Posterior vena cava (tissue), 2 donors: ENCODE data around the gene P2RX6. TPM values are rescaled to one million over a fixed set of nuclear protein-coding genes. Genes with fewer than 3 reads are reported as not detected.
"Not testable (repeated sequence)": the region's sequence is repeated elsewhere in the genome, so short reads cannot be mapped to it uniquely, and the experiment has no call there.

ENCODE experiments used
- DNase-seq: peaks from one replicate; pipeline ENCODE4 v3.0.0-alpha.2; 2020; ENCODE audit warnings: low spot score
- intact Hi-C, 2 donors: fragments of 100-400 bp; cut with DNase I; formaldehyde crosslinking; loops; one replicate each; pipeline versions ENCODE4 v1.14.1 to v1.14.2; 2022 to 2023
- long read RNA-seq, 2 donors: library from polyadenylated mRNA; unstranded; transcript quantifications; one replicate each; pipeline ENCODE4 v2.0.0, GENCODE V29; 2020 to 2021
- total RNA-seq, 2 donors: library from RNA; stranded (reverse); fragmentation: NEBNext Ultra II Directional; extraction: Animal tissue kit (Norgen Biotek cat#: 25700); gene quantifications; one replicate each; pipeline ENCODE4 v1.2.1, GENCODE V29; 2021
- donor health status: DM: yes; HTN: yes; CAD: no.
- donor health status: DM: yes; HTN: yes; CAD: no.

The P2RX6 gene
- 1 to 10 TPM in 1 of 2 donors, under 1 TPM in 1; 0.19 to 1.0 TPM for total RNA-seq
- long read RNA-seq, donor 1, partial matches to known transcripts, result 0 of 2 reads
- long read RNA-seq, donor 1, other reads (novel, unspliced or antisense), result 2 of 2 reads
- long read RNA-seq, donor 2, result 0 reads

GRCh38 chr22:21014726-21015465 lies at the start of gene P2RX6:
P2RX6 (plus strand) TSS chr22:21015165; CDS start chr22:21015175, 10 bp downstream.
- DNase-seq, result peak; percentile 79
- intact Hi-C loops, result no loop called here

- DNase-seq, result no peak
- intact Hi-C loops, result loop anchor here in 1 of 2 donors (2.0 kb wide), 2 partner anchors 17 to 33 kb away; no protein-coding TSS in a partner anchor
Observed at GRCh38 chr22:20965888-20966855, 48.8 kb upstream of the P2RX6 start.

GRCh38 chr22:20966883-20967696 lies 47.9 kb upstream of the P2RX6 start, which contains the start of gene AIFM3:
AIFM3 (plus strand) TSS chr22:20967255; CDS start chr22:20967945, 690 bp downstream.
- intact Hi-C loops, result no loop called here
- no peak for DNase-seq

GRCh38 chr22:20967697-20968211 lies 47.2 kb upstream of the P2RX6 start:
- DNase-seq, result no peak
- intact Hi-C loops, result no loop called here

- DNase-seq, result no peak
- intact Hi-C loops, result no loop called here
Observed at GRCh38 chr22:20968281-20968977, 46.5 kb upstream of the P2RX6 start.

GRCh38 chr22:20970939-20971657 lies 43.9 kb upstream of the P2RX6 start:
- intact Hi-C loops, result no loop called here
- DNase-seq, result no peak

GRCh38 chr22:20972014-20972694 lies 42.8 kb upstream of the P2RX6 start:
- DNase-seq, intact Hi-C loops: not testable (repeated sequence)

- no peak for DNase-seq
- intact Hi-C loops, result no loop called here
Observed at GRCh38 chr22:20972933-20973577, 41.9 kb upstream of the P2RX6 start.

- intact Hi-C loops, result no loop called here
- no peak for DNase-seq
Observed at GRCh38 chr22:20973634-20974286, 41.2 kb upstream of the P2RX6 start.

- intact Hi-C loops, result no loop called here
- no peak for DNase-seq
Observed at GRCh38 chr22:20974336-20974955, 40.5 kb upstream of the P2RX6 start.

GRCh38 chr22:20975541-20976290 lies 39.2 kb upstream of the P2RX6 start:
- intact Hi-C loops, result no loop called here
- DNase-seq, result no peak

GRCh38 chr22:20976291-20976877 lies 38.6 kb upstream of the P2RX6 start:
- DNase-seq, result no peak
- intact Hi-C loops, result no loop called here

GRCh38 chr22:20977019-20977418 lies 37.9 kb upstream of the P2RX6 start:
- DNase-seq, result no peak
- intact Hi-C loops, result no loop called here

GRCh38 chr22:20977516-20978170 lies 37.3 kb upstream of the P2RX6 start:
- intact Hi-C loops, result no loop called here
- DNase-seq, result no peak
